SK-N-DZ (cell line): ENCODE data around the gene NEU3.
"Not testable (repeated sequence)": the region's sequence is repeated elsewhere in the genome, so short reads cannot be mapped to it uniquely, and the experiment has no call there.

Source experiments
- DNase-seq: peaks from one replicate; pipeline ENCODE4 v3.0.0-alpha.2; 2015; ENCODE audit warnings: low spot score

Gene NEU3

DNA sequence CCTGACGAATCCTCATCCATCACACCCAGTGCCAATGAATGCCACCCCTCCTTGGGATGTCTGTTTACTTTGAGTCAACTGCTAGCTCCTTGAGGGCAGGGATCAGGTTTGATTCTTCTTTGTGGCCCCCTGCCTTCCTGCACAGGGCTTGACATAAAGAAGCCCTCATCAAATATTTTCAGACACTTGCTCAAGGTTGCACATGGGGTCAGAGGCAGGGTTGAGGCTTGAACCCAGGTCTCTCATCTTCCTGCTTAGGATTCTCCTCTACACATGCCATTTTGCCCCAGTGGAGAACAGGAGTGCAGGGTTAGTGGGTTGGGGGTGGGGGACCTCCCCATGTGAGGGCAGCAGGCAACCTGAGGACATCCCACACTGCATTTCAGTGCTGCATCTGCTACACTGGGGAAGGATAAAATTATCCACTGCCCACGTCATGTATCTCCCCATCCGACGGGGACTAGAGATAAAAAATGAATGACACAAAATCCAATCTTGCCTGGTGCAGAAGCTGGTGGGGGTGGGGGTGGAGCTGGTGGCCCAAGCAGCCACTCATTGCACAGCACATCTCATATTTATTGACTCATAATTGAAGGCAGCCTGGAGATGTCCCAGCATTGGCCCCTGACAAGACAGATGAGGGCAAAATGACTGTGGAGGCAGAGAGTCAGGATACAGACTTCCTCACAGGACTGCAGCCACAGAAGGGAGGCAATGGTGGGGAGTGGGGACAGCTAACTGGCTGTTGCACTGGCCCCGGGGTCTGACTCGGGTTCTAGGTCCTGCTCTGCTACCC is 41.3 kb downstream of the NEU3 start:
- DNase-seq = peak; percentile 74

DNA sequence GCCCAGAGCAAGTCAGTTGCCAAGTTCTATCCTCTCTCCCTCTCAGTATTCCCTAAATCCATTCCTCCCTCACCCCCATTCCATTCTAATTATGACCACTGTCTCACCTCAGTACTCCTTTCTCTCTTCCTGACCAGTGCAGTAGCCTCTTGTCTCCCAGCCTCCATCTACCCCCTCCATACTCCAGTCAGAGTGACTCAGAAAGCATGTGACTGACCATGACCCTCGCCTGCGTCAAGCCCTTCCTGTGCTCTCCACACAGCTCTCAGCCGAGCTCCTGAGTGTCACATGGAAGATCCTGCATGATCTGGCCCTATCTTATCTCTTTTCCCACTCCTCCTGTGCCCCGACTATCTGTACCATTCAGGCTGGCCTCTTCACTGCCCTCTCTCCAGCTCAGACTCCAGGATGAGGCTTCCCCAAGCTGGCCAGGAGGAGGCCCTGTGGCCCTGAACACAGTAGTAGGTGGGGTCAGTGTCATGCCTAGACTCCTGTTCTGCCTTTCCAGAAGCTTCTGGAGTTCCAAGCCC is 42.6 kb downstream of the NEU3 start:
- no peak for DNase-seq

DNA sequence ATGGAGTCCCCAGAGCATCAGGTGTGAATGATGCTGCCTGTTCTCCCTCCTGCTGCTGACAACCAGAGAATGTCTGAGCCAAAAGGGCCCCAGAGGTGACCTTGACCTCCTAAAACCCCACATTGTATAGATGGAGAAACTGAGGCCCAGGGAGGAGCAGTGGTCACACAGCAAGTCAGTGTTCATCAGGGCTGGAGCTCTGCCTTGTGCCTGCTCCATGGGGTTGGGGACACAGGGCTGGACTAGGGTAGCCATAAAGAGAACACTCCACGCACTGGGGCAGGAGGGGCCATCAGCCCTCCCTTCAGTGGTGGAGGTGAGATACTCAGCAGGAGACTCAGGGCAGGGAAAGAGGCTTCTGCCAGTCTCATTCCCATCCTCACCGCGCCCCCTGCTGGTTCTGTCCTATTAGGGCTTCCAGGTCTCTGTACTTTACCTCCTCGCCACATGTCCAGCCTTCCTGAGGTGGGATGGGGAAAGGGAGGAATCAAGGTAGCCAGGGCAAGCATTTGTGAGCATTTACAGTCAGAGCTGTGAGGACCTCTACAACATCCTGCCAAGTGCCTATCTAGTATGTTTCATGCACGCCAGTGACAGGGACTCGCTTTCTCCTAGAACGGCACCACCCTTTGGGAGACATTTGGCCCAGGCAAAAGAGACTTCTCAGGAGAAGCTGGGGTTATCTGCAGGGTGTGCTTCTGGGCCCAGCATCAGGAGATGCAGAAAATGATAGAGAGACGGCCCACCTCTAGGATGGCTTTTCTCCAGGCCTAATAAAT is 43.2 kb downstream of the NEU3 start:
- peak; percentile 84 for DNase-seq

DNA sequence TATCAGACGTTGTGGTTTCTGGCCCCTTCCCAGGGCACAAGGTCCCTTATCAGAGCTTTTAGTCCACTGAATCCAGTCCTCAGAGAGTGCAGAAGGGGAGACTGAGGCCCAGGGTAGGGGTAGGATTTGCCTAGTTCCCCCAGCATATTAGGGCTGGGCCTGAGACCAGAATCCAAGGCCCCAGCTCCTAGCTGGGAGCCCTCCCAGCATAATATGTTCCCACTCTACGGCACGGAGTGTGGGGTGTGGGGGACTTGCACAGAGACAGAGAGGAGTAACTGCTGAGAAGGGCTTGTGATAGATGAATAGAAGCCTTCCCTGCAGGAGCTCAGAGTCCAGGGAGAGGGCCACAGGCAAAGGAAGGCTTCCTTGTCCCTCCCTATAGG is 43.8 kb downstream of the NEU3 start:
- DNase-seq = no peak

DNA sequence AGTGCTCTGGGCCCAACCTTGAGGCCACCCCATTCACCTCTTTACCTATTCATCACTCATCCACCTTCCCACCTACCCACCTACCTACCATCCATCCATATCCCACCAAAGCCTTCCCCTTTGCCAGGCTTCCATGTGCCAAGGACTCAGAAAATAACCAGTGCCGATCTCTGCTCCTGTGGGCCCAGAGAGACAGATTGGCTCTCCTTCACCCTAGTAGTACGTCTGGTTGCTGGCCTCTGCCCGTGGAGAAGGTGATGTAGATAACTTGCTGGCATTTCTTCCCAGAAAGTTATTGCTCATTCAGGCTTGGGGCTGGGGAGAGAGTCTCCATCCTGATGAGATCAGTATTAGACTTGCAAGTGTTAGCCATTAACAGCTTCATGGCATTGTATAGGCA is 45.2 kb downstream of the NEU3 start:
- no peak for DNase-seq

DNA sequence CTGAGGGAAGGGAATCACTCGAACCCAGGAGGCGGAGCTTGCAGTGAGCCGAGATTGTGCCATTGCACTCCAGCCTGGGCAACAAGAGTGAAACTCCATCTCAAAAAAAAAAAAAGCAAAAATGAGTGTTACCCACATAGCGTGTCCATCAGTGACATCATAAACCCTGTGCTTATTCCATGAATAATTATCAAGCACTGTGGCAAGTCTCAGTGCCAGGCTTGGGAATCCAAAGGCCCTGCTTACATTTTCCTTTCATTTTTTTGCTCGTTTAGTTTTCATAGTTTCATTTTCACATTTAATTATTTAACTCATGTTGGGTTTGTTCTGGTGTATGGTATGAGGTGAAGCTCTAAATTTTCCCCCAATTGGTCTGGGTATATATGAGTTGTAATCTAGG is 46.5 kb downstream of the NEU3 start:
- no peak for DNase-seq

DNA sequence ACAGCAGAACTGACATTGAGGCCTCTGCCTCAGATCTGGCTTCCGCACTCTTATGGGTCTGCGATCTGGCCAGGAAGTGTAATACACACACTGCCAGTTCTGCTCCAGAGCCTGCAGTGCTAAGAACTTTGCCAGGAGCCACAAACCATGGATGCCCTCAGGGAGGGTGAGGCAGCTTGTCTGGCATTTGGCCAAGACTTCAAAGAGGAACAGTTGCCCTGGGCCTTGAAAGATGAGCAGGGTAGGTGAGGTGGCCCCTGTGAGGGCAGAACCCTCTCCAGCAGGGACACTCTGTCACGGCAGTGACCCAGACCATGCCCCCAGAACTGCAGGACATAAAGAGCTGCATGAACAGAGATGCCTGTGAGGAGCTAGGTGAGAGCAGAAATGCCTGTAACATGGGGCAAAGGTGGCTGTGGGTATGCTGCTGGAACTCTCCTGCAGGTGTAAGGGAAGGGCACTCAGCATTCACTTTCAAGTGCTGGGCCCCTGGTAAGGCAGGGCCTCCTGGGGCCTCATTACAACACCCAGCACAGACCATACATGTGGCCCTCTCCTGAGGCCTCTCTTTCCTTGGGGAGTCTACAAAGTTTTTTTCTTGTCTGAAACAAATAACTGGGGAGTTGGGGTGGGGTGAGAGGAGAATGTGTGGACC is 47.3 kb downstream of the NEU3 start:
- no peak for DNase-seq

DNA sequence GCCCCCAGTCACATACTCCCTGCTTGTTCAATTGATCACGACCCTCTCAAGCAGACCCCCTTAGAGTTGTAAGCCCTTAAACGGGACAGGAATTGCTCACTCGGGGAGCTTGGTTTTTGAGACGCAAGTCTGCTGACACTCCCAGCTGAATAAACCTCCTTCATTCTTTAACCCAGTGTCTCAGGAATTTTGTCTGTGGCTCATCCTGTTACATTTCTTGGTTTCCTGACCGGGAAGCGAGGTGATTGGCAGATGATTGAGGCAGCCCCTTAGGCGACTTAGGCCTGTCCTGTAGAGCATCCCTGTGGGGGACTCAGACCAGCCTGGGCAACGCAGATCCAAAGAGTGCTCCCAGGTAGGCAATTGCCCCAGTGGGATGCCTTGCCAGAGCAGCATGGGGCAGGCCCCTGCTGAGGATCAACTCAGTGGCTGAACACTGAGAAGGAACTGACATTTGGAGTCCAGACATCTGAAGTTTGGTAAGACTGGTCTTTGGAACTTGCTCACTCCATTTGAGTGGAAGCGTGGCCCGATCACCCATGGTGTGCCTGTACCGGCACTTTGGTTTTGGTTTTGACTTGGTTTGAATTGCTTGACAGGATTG is 51.5 kb downstream of the NEU3 start:
- DNase-seq = no peak

DNA sequence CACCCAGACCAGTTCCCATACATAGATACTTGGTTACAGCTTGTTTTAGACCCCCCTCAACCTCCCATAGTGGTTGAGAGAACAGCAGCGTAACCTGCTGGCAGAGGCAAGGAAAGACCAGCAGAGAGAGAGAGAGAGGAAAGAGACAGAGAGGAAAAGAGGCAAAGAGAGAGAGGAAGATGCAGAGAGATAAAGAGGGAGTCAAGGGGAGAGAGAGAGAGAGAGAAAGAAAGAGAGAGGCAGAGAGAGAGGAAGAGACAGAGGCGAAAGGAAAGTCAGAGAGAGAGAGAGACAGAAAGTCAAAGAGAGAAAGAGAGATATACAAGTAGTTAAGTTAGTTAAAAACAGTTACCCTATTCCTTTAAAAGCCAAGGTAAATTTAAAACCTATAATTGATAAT is 52.5 kb downstream of the NEU3 start:
- no peak for DNase-seq

DNA sequence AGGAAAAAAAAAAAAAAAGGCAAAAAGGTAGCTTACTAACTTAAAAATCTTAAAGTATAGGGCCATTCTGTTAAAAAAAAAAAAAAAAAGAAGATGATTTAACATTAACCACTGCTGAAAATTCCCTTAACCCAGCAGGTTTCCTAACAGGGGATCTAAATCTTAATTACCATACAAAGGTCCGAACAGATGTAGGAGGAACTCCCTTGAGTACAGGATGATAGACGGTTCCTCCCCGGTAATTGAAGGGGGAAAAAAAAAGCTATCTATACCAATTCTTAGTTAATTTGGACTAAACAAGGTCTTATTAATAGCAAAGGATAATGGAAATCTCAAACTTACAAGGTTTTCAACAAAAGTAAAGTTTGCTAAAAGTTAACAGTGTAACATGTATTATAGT is 53.1 kb downstream of the NEU3 start:
- DNase-seq = not testable (repeated sequence)

DNA sequence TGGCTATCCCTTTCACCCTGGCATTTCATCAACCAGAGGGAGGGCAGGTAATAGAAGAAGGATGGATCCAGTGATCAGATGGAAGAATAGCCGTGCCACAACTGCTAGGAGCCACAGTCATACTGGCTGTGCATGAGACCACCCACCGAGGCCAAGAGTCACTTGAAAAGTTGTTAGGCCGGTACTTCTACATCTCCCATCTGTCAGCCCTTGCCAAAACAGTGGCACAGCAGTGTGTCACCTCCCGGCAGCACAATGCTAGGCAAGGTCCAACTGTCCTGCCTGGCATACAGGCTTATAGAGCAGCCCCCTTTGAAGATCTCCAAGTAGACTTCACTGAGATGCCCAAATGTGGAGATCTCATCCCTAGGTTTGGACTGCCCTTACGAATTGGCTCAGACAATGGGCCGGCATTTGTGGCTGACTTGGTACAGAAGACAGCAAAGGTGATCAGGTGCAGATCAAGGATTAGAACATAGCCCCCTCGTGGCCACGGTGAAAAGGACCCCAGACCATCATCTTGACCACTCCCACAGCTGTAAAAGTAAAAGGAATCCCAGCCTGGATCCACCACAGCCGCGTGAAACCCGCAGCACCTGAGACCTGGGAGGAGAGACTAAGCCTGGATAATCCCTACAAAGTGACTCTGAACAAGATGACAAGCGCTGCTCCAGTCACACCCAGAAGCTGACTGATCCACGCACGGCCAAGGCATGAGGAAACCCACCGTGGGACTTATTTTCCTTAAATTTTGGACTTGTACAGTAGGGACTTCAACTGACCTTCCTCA is 55.8 kb downstream of the NEU3 start:
- not testable (repeated sequence) for DNase-seq

DNA sequence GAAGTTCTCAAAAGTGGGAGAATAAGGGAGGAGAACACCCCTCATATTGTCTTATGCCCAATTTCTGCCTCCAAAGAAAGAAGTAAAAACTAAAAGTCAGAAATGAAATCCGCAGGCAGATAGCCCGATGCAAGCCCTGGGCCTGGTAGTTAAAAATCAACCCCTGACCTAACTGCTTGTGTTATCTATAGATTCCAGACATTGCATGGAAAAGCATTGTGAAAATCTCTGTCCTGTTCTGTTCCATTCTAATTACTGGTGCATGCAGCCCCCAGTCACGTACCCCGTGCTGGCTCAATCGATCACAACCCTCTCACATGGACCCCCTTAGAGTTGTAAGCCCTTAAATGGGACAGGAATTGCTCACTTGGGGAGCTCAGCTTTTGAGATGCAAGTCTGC is 57.9 kb downstream of the NEU3 start:
- DNase-seq = not testable (repeated sequence)

DNA sequence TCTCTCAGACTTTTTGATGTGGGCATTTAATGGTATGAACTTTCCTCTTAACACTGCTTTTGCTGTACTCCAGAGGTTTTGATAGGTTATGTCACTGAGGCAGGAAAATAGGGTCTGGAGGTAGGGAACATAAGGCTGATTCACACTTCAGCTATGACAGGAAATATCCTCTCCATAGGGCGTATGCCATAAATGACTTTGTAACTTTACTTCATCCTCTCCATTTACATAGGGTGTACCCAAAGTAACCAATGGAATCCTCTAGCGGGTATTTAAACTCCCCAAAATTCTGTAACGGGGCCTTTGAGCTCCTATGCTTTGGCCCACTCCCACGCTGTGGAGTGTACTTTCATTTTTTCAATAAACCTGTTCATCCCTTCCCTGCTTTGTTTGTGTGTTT is 58.5 kb downstream of the NEU3 start:
- DNase-seq = no peak

DNA sequence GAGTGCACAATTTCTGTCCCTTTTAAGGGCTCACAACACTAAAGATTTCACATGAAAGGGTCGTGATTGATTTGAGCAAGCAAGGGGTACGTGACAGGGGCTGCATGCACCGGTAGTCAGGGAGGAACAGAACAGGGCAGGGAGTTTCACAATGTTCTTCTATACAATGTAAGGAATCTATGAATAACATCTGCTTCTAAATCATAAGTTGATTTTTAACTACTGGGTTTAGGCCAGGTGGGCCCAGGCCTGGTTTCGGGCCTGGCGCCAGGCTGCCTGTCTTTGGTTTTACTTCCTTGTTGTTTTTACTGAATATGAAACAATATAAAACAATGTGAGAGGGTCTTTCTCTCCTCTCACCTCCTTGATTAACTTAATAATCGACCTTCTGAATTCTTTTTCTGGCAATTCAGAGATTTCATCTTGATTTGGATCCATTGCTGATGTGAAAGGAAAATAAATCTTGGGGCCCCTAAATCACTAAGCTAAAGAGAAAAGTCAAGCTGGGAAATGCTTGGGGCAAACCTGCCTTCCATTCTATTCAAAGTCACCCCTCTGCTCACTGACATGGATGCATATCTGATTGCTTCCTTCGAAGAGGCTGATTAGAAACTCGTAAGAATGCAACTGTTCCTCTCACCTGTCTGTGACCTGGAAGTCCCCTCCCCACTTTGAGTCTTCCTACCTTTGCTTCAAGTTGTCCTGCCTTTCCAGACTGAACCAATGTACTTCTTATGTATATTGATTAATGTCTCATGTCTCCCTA is 61.0 kb downstream of the NEU3 start:
- DNase-seq = not testable (repeated sequence)

DNA sequence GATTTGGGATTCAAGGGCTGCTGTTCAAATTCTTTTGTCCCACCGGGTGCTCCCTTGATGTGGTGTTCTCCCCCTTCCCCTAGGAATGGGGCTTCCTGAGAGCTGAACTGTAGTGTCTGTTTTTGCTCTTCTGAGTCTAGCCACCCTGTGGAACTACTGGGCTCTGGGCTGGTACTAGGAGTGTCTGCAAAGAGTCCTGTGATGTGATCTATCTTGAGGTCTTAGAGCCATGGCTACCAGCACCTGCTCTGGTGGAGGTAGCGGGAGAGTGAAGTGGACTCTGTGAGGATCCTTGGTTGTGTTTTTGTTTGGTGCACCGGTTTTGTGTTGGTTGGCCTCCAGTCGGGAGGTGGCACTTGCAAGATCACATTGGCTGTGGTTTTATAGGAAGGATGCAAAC is 61.8 kb downstream of the NEU3 start:
- no peak for DNase-seq

DNA sequence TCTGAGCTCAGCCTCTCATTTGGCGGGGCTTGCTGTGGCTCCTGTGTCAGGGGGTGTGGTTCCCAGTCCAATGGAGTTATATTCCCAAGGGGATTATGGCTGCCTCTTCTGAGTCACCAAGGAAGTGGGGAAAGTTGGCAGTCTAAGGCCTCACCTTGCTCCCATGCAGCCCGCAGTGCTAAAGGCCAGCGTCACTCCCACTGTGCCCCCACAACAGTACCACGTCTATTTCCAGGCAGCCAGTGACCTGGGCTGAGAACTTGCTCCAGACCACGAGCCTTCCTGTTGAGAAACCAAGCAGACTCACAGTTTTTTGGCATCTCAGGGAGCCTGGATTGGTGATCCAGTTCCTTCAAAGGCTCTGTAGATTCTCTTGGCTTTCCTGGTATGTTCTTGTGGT is 62.3 kb downstream of the NEU3 start:
- no peak for DNase-seq

DNA sequence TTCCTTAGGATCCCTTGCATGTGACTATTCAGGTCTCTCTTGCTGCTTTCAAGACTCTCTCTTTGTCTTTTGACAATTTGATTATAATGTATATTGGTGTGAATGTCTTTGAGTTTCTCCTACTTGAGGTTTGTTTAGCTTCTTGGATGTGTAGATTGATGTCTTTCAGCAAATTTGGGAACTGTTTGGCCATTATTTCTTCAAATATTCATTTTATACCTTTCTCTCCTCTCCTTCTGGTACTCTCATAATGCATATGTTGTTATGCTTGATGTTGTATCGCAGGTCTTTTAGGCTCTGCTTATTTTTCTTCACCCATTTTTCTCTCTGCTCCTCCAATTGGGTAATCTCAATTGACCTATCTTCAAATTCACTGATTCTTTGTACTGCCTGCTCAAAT is 63.7 kb downstream of the NEU3 start:
- DNase-seq = no peak

DNA sequence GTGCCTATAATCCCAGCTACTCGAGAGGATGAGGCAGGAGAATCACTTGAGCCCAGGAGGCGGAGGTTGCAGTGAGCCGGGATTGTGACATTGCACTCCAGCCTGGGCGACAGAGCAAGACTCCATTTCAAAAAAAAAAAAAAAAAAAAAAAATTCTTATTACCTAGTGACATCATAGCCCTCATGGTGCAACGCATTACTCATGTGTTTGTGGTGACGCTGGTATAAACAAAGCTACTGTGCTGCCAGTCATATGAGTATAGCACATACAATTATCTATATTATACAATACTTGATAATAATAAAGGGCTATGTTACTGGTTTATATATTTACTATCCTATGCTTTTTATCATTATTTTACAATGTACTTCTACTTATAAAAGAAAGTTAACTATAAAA is 66.8 kb downstream of the NEU3 start:
- no peak for DNase-seq

DNA sequence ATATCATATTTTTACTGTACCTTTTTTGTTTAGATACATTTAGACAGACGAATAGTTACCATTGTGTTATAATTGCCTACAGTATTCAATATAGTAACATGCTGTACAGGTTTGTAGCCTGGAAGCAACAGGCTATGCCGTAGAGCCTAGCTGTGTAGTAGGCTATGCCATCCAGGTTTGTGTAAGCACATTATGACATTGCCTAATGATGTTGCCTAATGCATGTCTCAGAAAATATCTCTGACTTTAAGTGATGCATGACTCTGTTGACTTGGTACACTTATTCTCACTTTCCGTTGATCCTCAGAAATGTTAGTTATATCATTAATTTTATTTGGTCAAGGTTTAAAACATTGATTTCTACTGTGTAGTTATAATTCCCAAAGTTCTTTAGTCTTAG is 68.1 kb downstream of the NEU3 start:
- DNase-seq = no peak

DNA sequence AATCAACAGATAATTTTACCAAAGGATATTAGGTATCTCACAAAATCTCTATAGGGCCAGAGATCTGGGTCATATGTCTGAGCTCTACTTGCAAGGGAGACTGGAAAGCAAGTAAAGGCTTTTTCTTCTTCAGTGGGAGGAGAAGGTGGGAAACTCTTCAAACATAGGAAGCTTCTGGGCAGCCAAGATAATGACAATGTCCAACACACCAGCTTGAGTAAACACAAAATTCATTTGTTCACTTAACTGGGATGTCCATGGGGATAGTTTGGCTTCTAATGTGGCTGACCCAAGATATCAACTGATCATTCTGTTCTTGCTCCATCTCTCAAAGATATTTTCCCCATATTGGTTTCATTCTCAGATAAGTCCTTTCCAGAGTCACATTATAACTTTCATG is 70.6 kb downstream of the NEU3 start:
- no peak for DNase-seq
